Fibroblast of lung (primary cell): ENCODE measurements around the gene MLLT10.

ENCODE experiments used
- EZH2 ChIP-seq: IDR thresholded peaks from 2 replicates; pipeline ENCODE4 v1.5.1; 2012; ENCODE audit warnings: low read length, control low read depth, mild to moderate bottlenecking; ENCODE audit errors: missing control alignments
- TF ChIP-seq, protein P1 (sequence below), 2 donors: IDR thresholded peaks in 1 of 2; conservative IDR thresholded peaks in 1 of 2; 1 replicate in 1 of 2; 2 replicates in 1 of 2; pipeline ENCODE4 v1.5.1; 2011 to 2012; ENCODE audit warnings: low read length in 2 of 2, control low read depth in 1 of 2, inconsistent platforms in 1 of 2, low read depth in 1 of 2, mild to moderate bottlenecking in 1 of 2

GRCh38 chr10:21518641-21519396, 15.2 kb upstream of the MLLT10 start:
- no peak for TF ChIP-seq EZH2
- TF ChIP-seq, protein P1, sequence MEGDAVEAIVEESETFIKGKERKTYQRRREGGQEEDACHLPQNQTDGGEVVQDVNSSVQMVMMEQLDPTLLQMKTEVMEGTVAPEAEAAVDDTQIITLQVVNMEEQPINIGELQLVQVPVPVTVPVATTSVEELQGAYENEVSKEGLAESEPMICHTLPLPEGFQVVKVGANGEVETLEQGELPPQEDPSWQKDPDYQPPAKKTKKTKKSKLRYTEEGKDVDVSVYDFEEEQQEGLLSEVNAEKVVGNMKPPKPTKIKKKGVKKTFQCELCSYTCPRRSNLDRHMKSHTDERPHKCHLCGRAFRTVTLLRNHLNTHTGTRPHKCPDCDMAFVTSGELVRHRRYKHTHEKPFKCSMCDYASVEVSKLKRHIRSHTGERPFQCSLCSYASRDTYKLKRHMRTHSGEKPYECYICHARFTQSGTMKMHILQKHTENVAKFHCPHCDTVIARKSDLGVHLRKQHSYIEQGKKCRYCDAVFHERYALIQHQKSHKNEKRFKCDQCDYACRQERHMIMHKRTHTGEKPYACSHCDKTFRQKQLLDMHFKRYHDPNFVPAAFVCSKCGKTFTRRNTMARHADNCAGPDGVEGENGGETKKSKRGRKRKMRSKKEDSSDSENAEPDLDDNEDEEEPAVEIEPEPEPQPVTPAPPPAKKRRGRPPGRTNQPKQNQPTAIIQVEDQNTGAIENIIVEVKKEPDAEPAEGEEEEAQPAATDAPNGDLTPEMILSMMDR (conservative IDR thresholded peaks at IDR 0.05 in 1 of 2, IDR thresholded peaks at IDR 0.05 in 1 of 2; ENCODE audit: low read depth in 1 of 2, low read length in 2 of 2) = no peak
